GM18858 (cell line): ENCODE results near the gene ITPRID2.

ENCODE experiments used
- ATAC-seq: cut with Tn5 transposase; IDR thresholded peaks from one replicate; pipeline ENCODE4 v1.9.1; 2021; ENCODE audit not compliant: unreplicated experiment

Gene ITPRID2

DNA sequence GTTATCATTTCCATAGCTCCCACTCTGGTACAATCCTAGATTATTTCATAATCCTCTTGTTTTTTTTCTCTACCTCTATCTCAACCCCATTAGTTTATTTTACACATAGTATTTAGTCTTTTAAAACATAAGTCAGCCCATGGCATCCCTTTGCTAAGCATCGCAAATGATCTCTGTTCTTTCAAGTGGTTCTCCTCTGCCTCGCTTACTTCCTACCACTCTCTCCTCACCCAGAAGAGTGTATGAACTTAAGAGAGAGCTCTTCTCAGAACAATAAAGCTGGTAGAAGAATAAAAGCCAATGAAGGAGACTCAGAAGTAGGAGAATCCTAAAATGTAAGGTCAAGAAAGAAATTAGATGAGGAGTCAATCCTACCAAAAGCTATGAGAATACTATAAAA, 12.2 kb upstream of the ITPRID2 start:
- ATAC-seq = no peak

GRCh38 chr2:181882246-181883020, 9.1 kb upstream of the ITPRID2 start:
- ATAC-seq = no peak

DNA sequence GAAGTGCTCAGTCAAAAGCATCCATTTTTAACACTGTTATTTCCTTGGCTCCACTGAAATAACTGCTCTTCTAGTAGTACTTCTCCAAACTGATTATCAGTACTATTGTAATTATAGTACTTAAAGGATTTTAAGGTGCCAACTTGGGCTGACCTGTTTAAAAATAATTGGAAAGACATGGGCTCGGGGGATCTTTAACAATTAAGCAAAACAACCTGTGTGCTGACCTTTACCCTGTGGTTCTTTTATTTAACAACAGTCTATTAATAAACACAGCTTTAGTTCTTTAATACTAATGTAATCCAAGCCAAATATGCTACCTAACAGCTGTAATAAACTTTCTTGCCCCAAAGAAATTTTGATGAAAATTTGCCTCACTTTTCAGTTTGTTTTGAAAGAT, 6.9 kb upstream of the ITPRID2 start:
- no peak for ATAC-seq

- ATAC-seq = no peak
Observed at GRCh38 chr2:181885096-181885495, 6.4 kb upstream of the ITPRID2 start.

GRCh38 chr2:181886192-181886591, 5.3 kb upstream of the ITPRID2 start:
- no peak for ATAC-seq

GRCh38 chr2:181887045-181887444, 4.5 kb upstream of the ITPRID2 start:
- ATAC-seq = no peak

GRCh38 chr2:181889776-181890175, 1.8 kb upstream of the ITPRID2 start:
- ATAC-seq = no peak

GRCh38 chr2:181890271-181890670, 1.3 kb upstream of the ITPRID2 start:
- no peak for ATAC-seq

DNA sequence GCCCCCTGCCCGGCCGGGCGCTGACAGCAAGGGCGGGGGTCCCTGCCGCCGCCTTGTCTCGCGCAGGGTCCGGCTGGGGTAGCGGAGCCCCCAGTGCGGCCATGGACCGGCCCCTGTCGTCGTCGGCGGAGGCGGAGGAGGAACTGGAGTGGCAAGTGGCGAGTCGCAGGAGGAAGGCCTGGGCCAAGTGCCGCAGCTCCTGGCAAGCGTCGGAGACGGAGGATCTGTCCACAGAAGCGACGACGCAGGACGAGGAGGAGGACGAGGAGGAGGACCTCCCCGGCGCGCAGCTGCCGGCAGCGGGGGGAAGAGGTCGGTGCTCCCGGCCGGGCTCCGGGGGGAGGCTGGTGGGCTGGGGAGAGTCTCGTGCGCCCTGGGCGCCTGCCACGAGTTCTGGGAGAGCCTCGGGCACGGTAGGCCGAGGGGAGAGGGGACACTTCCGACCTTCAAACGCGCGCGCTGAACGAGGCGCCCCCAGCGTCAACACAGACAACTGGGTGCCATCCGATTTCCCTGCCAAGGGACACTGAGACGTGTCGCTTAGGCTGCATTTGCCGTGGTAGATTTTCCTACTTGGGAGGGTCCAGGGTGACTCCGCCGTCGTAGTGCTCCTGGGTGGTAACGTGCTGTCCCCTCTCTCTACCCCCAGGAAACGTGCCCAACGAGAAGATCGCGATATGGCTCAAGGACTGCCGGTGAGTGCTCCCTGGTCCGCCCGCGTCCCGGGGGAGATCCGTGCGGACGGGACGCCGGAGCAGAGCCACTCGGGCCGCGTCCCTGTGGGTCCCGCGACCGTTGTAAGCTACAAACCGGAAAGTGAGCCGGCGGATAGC, 652 bp downstream of the ITPRID2 start:
- ATAC-seq = peak; percentile 36

GRCh38 chr2:181892799-181893435, 1.4 kb downstream of the ITPRID2 start:
- no peak for ATAC-seq

GRCh38 chr2:181894381-181894780, 2.9 kb downstream of the ITPRID2 start:
- no peak for ATAC-seq

DNA sequence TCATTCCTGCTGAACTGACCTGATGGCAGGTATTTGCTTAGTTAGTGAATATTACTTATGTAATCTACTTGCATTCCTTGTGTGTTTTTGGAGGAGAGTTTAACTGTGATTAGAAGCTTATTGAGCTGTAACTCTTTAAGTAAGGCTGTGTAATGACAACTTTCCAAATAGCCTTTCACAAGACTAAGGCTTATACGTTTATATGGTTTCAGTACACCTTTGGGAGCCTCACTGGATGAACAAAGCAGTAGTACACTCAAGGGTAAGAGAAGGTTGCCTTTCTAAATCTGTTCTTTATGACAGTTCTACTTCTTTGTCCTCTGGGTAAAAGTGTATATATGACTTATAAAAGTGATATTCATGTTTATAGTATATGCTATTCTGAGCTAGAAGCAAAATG, 4.3 kb downstream of the ITPRID2 start:
- ATAC-seq = no peak

GRCh38 chr2:181896286-181896685, 4.8 kb downstream of the ITPRID2 start:
- no peak for ATAC-seq

GRCh38 chr2:181900007-181900651, 8.6 kb downstream of the ITPRID2 start:
- no peak for ATAC-seq

DNA sequence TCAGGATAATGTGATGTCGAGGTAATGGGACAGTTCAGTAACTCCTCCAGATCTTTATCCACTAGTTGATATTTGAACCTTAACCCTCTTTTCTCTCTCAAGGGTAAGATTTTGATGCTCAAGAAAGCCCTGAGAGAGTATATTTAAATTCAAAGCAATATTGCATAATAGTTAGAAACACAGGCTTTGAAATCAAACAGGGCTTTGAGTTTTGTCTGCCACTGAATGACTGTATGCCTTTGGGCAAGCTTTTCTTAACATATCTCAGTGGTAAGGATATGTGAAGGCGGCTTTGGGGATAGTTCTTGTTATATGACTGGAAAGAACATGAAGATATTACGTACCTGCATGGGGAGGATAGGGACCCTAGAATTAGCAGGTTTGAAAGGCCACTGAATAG, 11.1 kb downstream of the ITPRID2 start:
- no peak for ATAC-seq

- peak; percentile 45 for ATAC-seq
Observed at GRCh38 chr2:181904022-181904632, 12.6 kb downstream of the ITPRID2 start.

- ATAC-seq = peak; percentile 49
Observed at GRCh38 chr2:181907057-181907456, 15.5 kb downstream of the ITPRID2 start.

DNA sequence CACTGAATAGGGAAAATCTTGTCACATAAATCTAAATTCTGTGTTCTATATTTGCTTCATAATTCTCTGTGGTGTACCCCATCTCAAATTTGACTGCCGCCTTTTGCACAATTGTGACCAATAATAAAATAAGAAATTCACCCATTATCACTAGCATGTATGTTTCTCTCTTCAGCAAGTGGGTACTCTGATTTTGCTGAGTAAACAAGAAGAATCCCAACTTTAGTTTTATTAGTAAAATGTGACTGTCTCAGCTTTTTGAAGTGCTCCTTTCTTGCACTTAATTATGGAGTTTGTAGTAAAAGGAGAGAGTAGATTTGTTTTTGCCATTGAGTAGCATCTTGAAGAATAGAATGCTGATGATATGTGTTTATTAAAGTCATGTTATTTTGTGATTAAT, 16.1 kb downstream of the ITPRID2 start:
- ATAC-seq = no peak

DNA sequence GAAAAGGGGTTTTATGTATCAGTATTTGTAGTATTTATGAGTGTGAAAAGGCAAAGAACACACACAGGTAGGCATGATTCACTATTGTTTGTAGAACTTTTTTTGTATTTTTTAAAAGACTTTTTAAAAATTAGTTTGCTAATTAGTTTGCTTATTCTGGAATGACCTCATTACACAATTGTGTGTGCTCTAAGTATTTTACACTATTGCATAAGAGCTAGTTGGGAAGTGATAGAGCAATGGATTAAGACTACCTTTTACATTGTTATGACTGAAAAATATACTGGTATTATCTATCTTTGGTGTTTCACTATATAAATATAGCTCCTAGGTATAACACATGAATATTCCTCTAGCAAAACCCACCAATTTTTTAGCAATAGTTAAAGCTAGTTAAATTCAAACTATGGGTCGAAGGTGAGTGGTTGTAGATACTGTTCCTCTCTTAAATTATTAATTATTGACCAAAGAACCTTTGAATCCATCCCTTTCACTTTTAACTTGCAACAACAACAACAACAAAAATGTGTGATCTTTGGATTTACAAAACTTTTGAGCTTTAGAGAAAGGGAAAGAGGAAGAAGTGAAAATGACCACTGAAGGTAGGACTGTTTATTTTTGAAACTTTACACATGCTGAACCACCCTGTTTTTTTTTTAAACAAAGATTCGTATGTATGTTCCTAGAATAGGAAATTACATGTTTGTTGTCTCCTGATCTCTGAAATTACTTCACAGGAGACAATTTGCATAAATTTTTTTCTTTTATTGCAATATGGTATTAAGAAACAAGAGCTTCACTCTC, 18.7 kb downstream of the ITPRID2 start:
- ATAC-seq = no peak

GRCh38 chr2:181911830-181912229, 20.3 kb downstream of the ITPRID2 start:
- ATAC-seq = no peak
